Right lung (tissue), 5 donors: ENCODE measurements around the gene CTU1. TPM values are rescaled to one million over a fixed set of nuclear protein-coding genes. Genes with fewer than 3 reads are reported as not detected.
A peak's percentile ranks its signal among the peaks of the same experiment; 100 is the strongest.

Experiments
- DNase-seq, 2 donors: peaks; one replicate each; pipeline ENCODE4 v3.0.0-alpha.2; 2013
- polyA plus RNA-seq, 5 donors: library from polyadenylated mRNA; unstranded; fragments of 120-200 nt; gene quantifications; one replicate each; pipeline versions ENCODE4 v1.2.1 to v1.2.3, GENCODE V29; 2013; ENCODE audit warnings: inconsistent platforms in 1 of 5, low replicate concordance in 1 of 5; ENCODE audit not compliant: insufficient read length in 5 of 5, insufficient read depth in 1 of 5

The CTU1 gene
- polyA plus RNA-seq, 5 donors, result 1.7 to 4.4 (median 2.2) TPM

GRCh38 chr19:51108805-51109146, 567 bp upstream of the CTU1 start:
- DNase-seq, result no peak

- DNase-seq, result no peak
Observed at GRCh38 chr19:51107406-51108065, 673 bp downstream of the CTU1 start.

- DNase-seq, result no peak
Observed at GRCh38 chr19:51103926-51104341, 4.3 kb downstream of the CTU1 start.

- DNase-seq, result no peak
Observed at GRCh38 chr19:51102991-51103390, 5.2 kb downstream of the CTU1 start.

GRCh38 chr19:51101171-51101865, 6.9 kb downstream of the CTU1 start:
- DNase-seq, result no peak

GRCh38 chr19:51100601-51101000, 7.6 kb downstream of the CTU1 start:
- no peak for DNase-seq

- no peak for DNase-seq
Observed at GRCh38 chr19:51099047-51099382, 9.2 kb downstream of the CTU1 start.

- DNase-seq, result peak; percentile 19 to 31
Observed at GRCh38 chr19:51098365-51099046, 9.7 kb downstream of the CTU1 start.

- DNase-seq, result no peak
Observed at GRCh38 chr19:51097796-51098195, 10.4 kb downstream of the CTU1 start.

GRCh38 chr19:51097166-51097738, 11.0 kb downstream of the CTU1 start:
- peak in 1 of 2 donors; percentile 18 for DNase-seq

GRCh38 chr19:51096473-51097165, 11.6 kb downstream of the CTU1 start:
- DNase-seq, result no peak

- DNase-seq, result no peak
Observed at GRCh38 chr19:51094696-51095279, 13.4 kb downstream of the CTU1 start.

GRCh38 chr19:51093510-51094345, 14.5 kb downstream of the CTU1 start:
- no peak for DNase-seq

- no peak for DNase-seq
Observed at GRCh38 chr19:51093101-51093500, 15.1 kb downstream of the CTU1 start.

GRCh38 chr19:51091895-51092873, 16.0 kb downstream of the CTU1 start:
- no peak for DNase-seq

- no peak for DNase-seq
Observed at GRCh38 chr19:51091126-51091525, 17.1 kb downstream of the CTU1 start.

GRCh38 chr19:51090471-51090870, 17.7 kb downstream of the CTU1 start:
- no peak for DNase-seq

- no peak for DNase-seq
Observed at GRCh38 chr19:51089786-51090185, 18.4 kb downstream of the CTU1 start.

- DNase-seq, result no peak
Observed at GRCh38 chr19:51086153-51086850, 21.9 kb downstream of the CTU1 start.
